Anterior cingulate cortex (tissue), 58 donors: ENCODE measurements around the gene SMIM14.
"Not testable (repeated sequence)": the region's sequence is repeated elsewhere in the genome, so short reads cannot be mapped to it uniquely, and the experiment has no call there.

Source experiments
- DNase-seq, 58 donors: peaks; one replicate each; lab custom pipeline; 2025; lab: John Stamatoyannopoulos, UW

The SMIM14 gene

DNA sequence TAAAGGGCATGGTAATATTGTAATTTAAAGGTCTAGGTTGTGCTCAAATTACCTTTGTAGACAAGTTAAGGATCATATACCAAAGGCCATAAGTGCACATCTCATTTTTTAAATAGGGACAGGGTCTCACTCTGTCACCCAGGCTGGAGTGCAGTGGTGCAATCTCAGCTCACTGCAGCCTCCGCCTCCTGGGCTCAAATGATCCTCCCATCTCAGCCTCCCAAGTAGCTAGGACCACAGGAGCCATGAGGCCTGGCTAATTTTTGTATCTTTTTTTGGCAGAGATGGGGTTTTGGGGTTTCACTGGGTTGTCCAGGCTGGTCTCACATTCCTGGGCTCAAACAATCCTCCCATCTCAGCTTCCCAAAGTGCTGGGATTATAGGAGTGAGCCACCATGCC is 124.4 kb downstream of the SMIM14 start:
- DNase-seq, result not testable (repeated sequence)

DNA sequence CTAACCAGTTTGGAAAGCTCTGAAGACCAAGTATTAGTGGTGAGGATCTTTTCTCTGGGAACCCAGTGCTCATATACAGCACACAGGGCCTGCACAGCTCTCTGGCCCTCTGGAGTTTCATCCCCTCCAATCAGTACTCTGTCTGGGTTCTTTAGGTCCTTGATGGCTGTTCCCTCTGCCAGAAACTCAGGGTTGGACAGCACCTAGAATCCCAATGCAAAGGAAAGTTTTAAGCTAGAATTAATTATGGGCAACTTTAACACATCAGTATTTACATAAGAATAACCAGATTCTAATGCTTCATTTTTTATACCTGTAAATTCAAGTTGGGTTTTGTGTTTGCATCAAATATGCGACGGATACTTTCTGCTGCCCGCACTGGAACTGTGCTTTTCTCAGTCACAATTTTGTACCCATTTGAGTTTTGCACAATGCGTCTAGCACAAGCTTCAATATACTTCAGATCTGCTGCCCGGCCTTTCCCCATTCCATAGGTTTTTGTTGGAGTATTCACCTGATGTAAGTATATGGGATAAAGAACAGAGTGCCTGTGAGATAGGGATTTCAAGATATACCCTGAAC is 128.2 kb downstream of the SMIM14 start:
- DNase-seq, result no peak

DNA sequence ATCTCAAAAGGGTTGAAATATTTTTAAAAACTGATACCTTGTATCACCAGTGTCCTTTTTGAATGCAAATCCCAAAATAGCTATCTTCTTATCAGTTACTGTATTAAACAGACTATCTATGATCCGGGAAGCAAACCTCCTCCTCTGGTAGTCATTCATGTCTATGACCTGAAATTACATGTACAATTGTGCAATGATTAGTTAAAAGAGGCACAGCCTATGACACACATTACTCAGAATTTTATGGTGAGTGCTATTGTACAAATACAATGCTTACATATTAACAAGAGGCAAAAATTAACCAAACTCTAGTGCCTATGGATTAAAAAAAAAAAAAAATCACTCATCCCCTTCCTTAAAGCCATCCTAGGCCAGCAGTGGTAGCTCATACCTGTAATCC is 133.1 kb downstream of the SMIM14 start:
- no peak for DNase-seq

DNA sequence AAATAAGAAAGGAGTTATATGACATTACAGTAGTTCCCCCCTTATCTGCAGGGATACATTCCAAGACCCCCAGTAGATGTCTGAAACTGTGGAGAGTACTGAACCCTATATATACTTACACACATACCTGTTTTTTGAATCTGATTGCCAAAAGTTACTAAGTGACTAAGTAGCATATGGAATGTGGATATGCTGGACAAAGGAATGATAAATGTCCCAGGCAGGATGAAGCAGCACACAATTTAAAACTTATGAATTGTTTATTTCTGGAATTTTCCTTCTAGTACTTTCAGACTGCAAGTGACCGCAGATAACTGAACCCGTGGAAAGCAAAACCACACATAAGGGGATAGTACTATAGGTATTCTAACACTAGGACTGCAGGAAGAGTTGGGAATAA is 134.1 kb downstream of the SMIM14 start:
- DNase-seq, result no peak

DNA sequence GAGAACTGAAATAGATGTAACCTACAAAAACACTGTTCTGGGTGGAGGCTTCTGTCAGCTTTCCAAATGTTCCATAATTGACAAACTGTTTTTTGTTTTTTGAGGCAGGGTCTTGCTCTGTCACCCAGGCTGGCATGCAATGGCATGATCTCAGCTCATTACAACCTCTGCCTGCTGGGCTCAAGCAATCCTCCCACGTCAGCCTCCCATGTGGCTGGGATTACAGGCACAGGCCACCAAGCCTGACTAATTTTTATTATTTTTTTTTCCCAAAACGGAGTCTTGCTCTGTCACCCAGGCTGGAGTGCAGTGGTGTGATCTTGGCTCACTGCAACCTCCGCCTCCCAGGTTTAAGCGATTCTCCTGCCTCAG is 136.0 kb downstream of the SMIM14 start:
- DNase-seq, result not testable (repeated sequence)

DNA sequence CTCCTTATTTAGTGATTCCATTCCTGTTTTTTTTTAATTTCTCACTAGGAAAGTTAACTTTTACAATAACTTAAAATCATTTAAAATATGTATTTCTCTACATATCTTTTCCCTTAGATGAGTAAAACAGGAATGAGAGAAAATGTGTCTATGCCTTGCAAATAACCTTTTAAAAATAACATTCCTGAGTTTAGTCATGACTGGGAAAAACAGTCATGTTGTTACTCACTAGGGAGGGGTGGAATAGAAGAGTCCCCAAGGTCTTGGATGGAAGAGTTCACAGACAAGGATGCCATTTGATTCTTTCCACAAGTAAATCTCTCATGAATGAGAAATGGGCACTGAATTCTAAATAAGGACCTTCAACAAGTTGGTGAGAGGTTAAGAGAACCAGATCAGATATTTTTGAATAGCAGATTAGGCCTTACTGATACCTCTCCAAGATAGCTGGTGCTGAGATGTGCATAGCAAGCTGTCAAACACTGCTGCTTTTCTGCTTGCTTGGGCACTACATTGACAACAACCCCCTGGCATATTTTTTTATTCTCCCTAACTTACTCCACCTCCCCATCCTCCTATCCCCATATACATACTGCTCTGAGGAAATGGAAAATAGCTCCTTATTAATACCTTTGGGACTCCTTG is 136.5 kb downstream of the SMIM14 start:
- no peak for DNase-seq

DNA sequence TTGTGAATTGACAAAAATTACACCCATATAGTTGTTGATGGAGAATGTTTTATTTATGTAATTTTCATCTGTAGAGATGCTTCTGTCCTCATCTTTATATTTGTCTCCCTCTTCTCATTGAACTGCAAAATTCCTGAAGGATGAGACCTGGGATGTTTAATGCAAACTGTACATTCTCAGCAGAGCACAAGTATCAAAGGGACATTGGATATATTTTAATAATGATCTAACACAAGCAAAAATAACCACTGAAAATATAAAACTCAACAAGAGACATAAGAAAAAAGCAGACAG is 140.0 kb downstream of the SMIM14 start:
- DNase-seq, result no peak

DNA sequence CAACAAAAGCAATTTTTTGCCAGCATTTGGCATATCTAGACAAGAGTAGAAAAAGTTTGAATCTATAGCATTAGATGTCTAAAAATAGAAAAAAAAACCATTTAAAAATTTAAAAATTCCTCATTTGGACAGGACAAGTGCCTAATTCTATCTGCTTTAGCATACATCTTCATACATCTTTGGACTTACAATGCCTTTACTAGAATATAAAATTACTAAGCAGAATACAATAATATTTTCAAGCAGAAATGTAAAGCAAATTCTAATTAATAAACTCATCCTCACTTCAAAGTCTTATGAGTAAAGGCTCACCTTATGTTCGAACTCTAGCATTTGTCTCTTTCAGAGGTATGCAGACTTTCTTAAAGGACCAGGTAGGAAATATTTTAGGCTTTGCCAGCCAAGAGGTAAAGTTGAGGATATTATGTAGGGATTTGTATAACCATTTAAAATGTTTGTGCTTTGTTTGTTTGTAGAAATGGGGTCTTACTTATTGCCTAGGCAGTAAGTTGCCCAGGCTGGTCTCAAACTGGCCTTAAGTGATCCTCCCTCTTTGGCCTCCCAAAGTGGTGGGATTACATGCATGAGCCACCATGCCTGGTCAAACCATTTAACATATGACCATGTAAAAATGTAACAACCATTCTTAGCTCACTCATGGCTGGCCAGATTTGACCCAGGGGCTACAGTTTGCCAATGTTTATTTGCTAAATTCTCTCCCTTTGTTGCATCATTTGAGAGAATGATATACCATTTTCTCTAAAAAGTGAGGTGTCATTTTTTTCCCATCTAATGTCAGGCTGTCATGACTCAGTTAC is 140.5 kb downstream of the SMIM14 start:
- no peak for DNase-seq
